Measurements from ENCODE around the gene WDR27. TPM values are rescaled to one million over a fixed set of nuclear protein-coding genes. Genes with fewer than 3 reads are reported as not detected.

The WDR27 gene
- total and polyA plus RNA-seq, 5 experiments from 2014 or later, result 3.7 to 80.9 (median 7.3) TPM

DNA sequence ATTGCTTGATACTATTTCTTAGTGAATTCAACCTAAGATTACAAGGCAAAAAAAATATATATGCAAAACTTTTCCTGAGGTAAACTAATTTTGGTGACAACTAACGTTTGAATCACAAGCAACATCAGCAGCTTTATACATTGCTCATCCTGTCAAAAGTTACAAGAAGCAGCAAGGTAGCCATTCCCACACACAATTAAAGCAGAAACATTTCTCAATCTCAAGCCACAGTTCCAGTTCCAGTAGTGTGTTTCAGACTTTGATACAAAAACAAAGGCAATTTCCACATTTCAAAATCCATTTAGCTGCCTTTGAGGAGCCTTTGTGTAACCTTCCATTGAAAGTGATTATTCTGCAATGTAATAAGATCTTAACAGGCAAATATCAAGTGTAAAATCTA lies 191.0 kb downstream of the WDR27 start:
- Mint-ChIP-seq H3K27me3 (no peaks in the 10 kb centered on the region), H3K4me3 (no peak overlapping the region), H3K4me1 (no peaks in the 10 kb centered on the region), H3K36me3 (peaks cover 2 to 11% (median 8%) of the 10 kb centered on the region in 3 donors), H3K9me3 (peaks cover 0 to 14% (median 2%) of the 10 kb centered on the region in 9 donors), H3K27ac (no peak overlapping the region)
- DNase-seq (no peak), ATAC-seq (no peak)
- POLR2A ChIA-PET, result no interaction called here

DNA sequence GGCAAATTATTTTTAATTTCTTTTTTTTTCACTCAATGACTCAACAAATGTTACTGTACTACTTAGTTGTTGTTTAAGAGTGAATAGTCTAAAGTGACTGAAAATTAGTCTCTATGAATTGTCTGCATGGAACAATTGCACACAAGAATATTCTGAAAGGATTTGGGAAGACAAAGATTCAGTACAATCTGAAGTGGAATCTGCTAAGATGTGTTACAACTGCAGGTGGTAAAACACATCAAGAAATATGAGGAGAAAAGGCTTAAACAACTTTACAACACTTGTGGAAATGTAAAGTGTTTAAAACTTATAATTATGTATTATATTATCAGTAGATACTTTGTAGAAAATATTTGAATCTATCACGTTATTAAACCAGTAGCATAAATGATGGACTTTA lies 193.4 kb downstream of the WDR27 start:
- Mint-ChIP-seq H3K27me3 (no peaks in the 10 kb centered on the region), H3K4me3 (no peak overlapping the region), H3K27ac (no peak overlapping the region), H3K36me3 (peaks cover 2 to 11% (median 8%) of the 10 kb centered on the region in 3 donors), H3K9me3 (peaks cover 0 to 14% (median 2%) of the 10 kb centered on the region in 9 donors), H3K4me1 (no peaks in the 10 kb centered on the region)
- no peak for DNase-seq
- no peak for ATAC-seq
- POLR2A ChIA-PET, result no interaction called here

DNA sequence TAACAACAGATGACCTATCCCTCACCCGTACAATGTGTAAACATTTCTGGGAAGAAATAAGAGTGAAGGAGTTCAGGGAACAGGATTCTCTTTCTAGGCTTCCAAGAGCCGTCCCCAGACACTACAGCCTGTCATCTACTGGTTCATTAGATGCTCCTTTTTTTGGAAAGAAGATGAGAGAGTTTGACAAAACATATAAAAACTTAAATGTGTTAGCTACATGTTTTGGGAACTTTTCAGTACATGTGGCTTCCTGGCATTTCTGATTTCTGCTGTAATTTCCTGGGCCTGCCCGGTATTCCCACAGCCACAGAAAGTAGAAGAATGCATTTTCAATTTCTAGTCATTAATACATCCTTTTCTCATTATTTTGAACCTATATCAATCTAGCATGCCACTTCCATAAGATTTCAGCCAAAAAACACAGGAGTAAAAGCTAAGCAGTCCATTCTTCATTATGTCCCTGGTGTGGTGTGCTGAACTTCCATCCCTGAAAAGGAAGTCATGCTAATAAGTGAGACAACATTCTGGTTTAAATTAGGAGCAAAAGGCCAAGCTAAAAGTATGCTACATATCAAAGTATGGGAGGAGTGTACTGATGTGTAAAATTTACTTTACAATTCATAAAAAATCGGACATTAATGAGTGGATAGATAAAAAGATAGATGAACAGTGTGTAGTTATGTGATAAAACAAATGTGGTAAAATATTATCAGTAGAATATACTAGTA lies 198.2 kb downstream of the WDR27 start:
- H3K27me3 Mint-ChIP-seq, result no peaks in the 10 kb centered on the region
- POLR2A ChIA-PET, result no interaction called here
- ATAC-seq, result no peak
- no peak for DNase-seq
- no peak overlapping the region for H3K4me3 Mint-ChIP-seq
- H3K9me3 Mint-ChIP-seq, result peaks cover 0 to 10% (median 2%) of the 10 kb centered on the region in 9 donors
- H3K4me1 Mint-ChIP-seq, result no peaks in the 10 kb centered on the region
- H3K36me3 Mint-ChIP-seq, result peaks cover 6 to 8% (median 8%) of the 10 kb centered on the region in 3 donors
- no peak overlapping the region for H3K27ac Mint-ChIP-seq

DNA sequence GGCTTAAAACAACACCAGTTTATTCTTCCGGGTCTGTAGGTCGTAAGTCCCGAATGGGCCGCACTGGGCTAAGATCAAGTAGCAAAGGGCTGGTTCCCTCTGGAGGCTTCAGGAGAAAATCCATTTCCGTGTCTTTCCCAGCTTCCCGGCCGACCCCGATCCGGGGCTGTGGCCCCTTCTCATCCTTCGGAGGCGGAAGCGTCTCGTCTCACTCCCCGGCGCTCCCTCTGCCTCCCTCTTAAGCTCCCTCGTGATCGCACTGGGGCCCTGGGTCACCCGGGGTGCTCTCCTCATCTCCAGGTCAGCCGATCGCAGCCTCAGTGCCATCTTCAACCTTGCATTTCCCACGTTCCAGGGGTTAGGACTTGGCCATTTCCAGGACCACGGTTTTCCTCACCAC lies 199.4 kb downstream of the WDR27 start:
- Mint-ChIP-seq H3K36me3 (peaks cover 0 to 4% (median 0%) of the 10 kb centered on the region in 3 donors), H3K4me1 (no peaks in the 10 kb centered on the region), H3K9me3 (no peaks in the 10 kb centered on the region), H3K27me3 (no peaks in the 10 kb centered on the region), H3K4me3 (no peak overlapping the region), H3K27ac (no peak overlapping the region)
- POLR2A ChIA-PET, result no interaction called here
- DNase-seq (no peak), ATAC-seq (no peak)

DNA sequence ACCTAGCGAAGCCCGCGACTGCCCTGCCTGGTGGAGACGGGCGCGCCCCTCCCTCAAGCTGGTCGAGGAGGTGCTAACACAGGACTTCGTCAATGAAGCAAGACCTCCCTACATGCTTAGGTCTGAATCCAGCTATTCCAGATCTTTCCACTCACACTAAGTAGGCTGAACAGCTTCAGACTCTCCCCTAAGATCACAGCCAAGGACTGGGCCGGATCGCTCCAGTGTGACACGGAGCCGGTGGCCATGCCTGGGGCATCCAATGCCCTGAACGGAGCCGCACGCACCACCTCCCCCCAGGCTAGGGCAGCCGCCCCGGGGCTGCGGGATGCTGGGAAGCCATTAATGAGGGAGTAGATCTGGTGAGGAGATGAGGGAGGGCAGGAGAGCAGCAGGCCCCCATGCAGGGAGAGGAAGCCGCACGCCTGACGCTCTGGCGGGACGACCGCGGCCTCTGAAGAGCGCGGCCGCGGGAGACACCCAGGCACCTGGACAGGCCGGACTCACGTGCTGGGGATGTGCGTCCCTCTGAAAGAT lies 200.0 kb downstream of the WDR27 start:
- no peaks in the 10 kb centered on the region for H3K9me3 Mint-ChIP-seq
- ATAC-seq (no peak), DNase-seq (no peak)
- no peak overlapping the region for H3K27ac Mint-ChIP-seq
- H3K36me3 Mint-ChIP-seq, result peaks cover 0 to 4% (median 0%) of the 10 kb centered on the region in 3 donors
- H3K27me3 Mint-ChIP-seq, result no peaks in the 10 kb centered on the region
- POLR2A ChIA-PET, result no interaction called here
- no peaks in the 10 kb centered on the region for H3K4me1 Mint-ChIP-seq
- no peak overlapping the region for H3K4me3 Mint-ChIP-seq

DNA sequence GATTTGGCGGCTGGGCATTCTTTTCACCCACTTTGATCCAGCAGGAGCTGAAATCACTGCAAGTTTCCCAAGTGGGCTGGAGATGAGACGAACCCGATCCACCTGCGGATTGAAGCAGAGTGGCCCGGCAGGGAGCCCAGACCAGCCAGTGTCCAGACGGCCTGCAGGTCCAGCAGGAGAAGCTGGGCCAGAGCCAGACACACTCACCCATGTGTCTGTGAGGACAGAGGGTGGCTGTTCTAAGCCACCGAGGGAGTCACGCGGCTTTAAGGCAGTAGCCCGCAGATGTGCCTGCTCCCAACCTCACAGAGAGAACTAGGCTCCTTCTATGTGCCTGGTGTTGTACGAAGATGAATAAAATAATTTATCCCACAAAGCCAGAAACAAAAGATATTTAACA lies 200.7 kb downstream of the WDR27 start:
- POLR2A ChIA-PET, result no interaction called here
- Mint-ChIP-seq H3K36me3 (peaks cover 0 to 4% (median 0%) of the 10 kb centered on the region in 3 donors), H3K4me1 (no peaks in the 10 kb centered on the region), H3K4me3 (no peak overlapping the region), H3K27me3 (no peaks in the 10 kb centered on the region), H3K27ac (no peak overlapping the region), H3K9me3 (no peaks in the 10 kb centered on the region)
- no peak for DNase-seq
- ATAC-seq, result no peak

DNA sequence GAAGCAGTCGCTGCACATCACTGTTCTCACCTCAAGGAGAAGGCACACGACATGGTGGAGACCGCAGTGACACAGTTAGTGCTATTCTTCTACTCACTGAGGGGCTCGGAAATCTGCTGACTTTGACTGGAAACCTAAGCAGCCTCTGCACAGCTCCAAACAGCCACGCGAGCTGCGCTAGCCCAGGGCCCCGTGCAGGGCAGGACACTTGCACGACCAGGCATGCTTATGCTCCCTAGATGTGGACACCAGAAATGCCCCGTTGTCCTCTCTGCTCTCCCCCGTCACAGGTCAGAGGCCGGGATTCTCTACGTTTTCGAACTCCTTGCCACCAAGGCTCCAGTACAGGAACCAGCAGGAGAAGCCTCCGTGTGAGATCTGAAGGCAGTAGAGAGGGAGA lies 201.1 kb downstream of the WDR27 start:
- no peaks in the 10 kb centered on the region for H3K27me3 Mint-ChIP-seq
- no peak for ATAC-seq
- no peak overlapping the region for H3K4me3 Mint-ChIP-seq
- H3K36me3 Mint-ChIP-seq, result peaks cover 0 to 4% (median under 1%) of the 10 kb centered on the region in 3 donors
- DNase-seq, result no peak
- no peaks in the 10 kb centered on the region for H3K4me1 Mint-ChIP-seq
- POLR2A ChIA-PET, result no interaction called here
- H3K9me3 Mint-ChIP-seq, result peaks cover 0 to under 1% (median 0%) of the 10 kb centered on the region in 9 donors
- peak overlapping the region in 1 of 10 donors; percentile 46 for H3K27ac Mint-ChIP-seq

DNA sequence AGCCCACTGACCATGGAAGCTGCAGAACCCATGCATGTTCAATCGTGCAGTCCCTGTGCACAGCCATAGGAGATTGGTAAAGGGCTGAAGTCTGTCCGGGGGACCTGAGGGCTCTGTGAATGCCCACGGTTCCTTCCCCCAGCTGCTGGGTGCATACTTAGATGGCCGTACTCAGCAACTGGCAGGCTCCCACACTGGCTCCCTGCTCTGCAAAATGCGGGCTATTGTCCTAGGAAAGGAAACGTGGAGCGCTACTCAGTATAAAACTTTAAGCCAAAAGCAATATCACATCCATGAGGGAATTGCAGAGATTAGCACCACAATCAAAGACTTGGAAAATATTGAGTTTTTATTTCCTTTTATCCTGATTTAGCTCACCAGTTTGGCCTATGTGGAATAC lies 202.0 kb downstream of the WDR27 start:
- H3K4me1 Mint-ChIP-seq, result no peaks in the 10 kb centered on the region

DNA sequence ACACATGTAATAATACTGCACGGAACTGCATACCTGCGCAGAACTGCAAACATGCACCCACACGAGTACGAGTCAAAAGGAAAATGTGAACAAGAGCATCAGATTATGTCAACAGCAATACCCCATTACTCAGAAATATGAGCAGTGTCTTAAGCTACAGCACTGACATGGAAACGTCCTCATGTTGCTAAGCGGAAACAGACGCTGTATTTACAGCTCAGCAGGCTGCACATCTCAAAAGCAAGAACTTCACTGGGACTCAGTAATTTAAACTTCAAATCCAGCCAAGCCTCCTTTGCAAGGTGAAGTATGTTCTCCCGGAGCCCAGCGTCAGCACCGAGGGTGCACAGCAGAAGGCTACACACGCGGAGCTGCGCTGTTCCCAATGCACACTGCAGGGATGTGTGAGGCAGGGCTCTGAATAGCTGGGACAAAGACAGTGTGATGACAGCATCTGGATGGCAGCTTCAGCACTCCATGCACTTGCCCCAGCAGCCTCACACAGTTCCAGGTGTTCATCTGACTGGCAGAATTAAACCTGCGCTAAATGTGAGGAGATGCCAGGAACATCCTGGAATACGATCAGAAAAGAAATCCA lies 202.8 kb downstream of the WDR27 start:
- peaks cover 0 to 4% (median 2%) of the 10 kb centered on the region in 3 donors for H3K36me3 Mint-ChIP-seq
- no peaks in the 10 kb centered on the region for H3K27me3 Mint-ChIP-seq
- peaks cover 0 to 3% (median 0%) of the 10 kb centered on the region in 9 donors for H3K9me3 Mint-ChIP-seq
- ATAC-seq, result no peak
- DNase-seq, result no peak
- H3K27ac Mint-ChIP-seq, result no peak overlapping the region
- no peak overlapping the region for H3K4me3 Mint-ChIP-seq
- no peaks in the 10 kb centered on the region for H3K4me1 Mint-ChIP-seq
- POLR2A ChIA-PET, result no interaction called here

More for the DNA sequence above, 202.0 kb downstream of the WDR27 start:
- Mint-ChIP-seq H3K27me3 (no peaks in the 10 kb centered on the region), H3K9me3 (peaks cover 0 to 3% (median 0%) of the 10 kb centered on the region in 9 donors), H3K4me3 (no peak overlapping the region), H3K36me3 (peaks cover 0 to 4% (median 2%) of the 10 kb centered on the region in 3 donors), H3K27ac (no peak overlapping the region)
- DNase-seq (no peak), ATAC-seq (no peak)
- POLR2A ChIA-PET, result no interaction called here

DNA sequence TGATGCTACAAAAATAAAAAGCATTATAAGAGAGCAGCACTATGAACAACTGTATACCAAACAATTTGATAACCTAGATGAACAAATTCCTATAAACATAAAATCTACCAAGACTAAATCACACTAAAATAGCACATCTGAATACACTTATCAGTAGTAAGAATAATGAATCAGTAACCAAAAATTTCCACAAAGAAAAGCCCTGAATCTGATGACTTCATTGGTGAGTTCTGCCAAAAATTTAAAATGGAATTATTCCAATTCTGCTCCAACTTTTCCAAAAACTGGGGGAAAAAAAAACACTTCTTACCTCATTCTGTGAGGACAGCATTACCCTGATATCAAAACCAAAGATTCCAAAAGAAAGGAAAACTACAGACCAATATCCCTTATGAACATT lies 206.2 kb downstream of the WDR27 start:
- DNase-seq, result no peak
- POLR2A ChIA-PET, result no interaction called here
- H3K36me3 Mint-ChIP-seq, result peaks cover 0 to 2% (median 2%) of the 10 kb centered on the region in 3 donors
- H3K4me1 Mint-ChIP-seq, result no peaks in the 10 kb centered on the region
- H3K27me3 Mint-ChIP-seq, result no peaks in the 10 kb centered on the region
- peaks cover 0 to 3% (median 0%) of the 10 kb centered on the region in 9 donors for H3K9me3 Mint-ChIP-seq
- H3K4me3 Mint-ChIP-seq, result no peak overlapping the region
- H3K27ac Mint-ChIP-seq, result no peak overlapping the region
- no peak for ATAC-seq

DNA sequence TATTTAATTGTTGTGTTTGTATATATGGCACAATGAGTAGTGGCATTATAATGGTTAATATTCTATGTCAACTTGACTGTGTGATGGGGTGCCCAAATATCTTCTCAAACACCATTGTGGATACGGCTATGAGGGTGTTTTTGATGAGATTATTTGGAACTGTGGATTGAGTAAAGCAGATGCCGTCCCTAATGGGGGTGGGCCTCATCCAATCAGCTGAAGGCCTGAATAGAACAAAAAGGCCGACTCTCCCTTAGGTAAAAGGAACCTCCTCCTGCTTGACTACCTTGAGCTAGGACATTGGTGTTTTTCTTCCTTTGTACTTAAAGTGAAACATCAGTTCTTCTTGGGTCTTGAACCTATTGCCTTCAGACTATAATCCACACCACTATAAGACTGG lies 207.8 kb downstream of the WDR27 start:
- H3K27ac Mint-ChIP-seq, result no peak overlapping the region
- no peaks in the 10 kb centered on the region for H3K27me3 Mint-ChIP-seq
- no peak overlapping the region for H3K4me3 Mint-ChIP-seq
- ATAC-seq (no peak), DNase-seq (no peak)
- POLR2A ChIA-PET, result no interaction called here
- H3K4me1 Mint-ChIP-seq, result no peaks in the 10 kb centered on the region
- peaks cover 0 to 3% (median 0%) of the 10 kb centered on the region in 9 donors for H3K9me3 Mint-ChIP-seq
- H3K36me3 Mint-ChIP-seq, result peaks cover 0 to 3% (median 0%) of the 10 kb centered on the region in 3 donors

DNA sequence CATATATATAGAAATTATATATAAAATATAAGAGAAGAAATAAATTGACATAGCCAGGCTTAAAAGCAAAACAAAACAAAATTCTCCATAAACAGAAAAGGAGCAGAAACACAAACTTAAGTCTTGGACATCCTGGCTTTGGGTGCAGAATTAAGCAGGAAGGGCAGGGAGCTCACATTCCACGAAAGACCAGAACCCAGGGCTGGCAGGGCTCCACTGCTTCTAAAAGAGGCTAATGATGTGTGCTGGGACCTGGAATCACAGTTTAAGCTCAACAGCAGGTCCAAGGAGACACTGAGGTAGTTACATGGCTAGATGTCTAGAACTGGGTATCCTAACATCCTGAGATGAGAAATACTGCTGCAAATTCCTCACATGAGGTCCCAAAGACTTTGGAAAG lies 210.3 kb downstream of the WDR27 start:
- Mint-ChIP-seq H3K4me1 (no peaks in the 10 kb centered on the region), H3K27me3 (no peaks in the 10 kb centered on the region), H3K4me3 (no peak overlapping the region), H3K36me3 (peaks cover 0 to 5% (median 5%) of the 10 kb centered on the region in 3 donors), H3K9me3 (peaks cover 0 to 3% (median 0%) of the 10 kb centered on the region in 9 donors), H3K27ac (no peak overlapping the region)
- DNase-seq (no peak), ATAC-seq (no peak)
- POLR2A ChIA-PET, result no interaction called here

DNA sequence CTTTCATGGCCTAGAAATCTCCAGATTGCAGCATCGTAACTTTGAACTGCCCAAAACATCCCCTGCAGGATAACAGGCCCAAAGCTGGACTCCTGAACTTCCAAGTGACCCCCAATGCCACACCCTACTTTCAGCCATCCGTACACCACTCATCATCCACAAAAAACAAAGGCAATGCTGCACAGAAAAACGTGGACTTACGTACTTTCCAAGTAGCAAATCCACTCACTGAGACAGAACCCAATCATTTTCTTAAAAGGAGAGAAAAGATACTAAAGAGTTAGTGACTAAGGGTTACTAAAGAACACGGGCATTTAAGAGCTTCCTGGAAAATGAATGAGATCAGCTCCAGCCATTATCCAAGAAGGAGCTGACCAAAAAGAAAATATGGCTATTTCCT lies 211.0 kb downstream of the WDR27 start:
- H3K9me3 Mint-ChIP-seq, result peaks cover 0 to 3% (median 0%) of the 10 kb centered on the region in 9 donors
- ATAC-seq, result no peak
- no peaks in the 10 kb centered on the region for H3K27me3 Mint-ChIP-seq
- H3K4me3 Mint-ChIP-seq, result no peak overlapping the region
- peaks cover 0 to 5% (median 5%) of the 10 kb centered on the region in 3 donors for H3K36me3 Mint-ChIP-seq
- no peak for DNase-seq
- no peaks in the 10 kb centered on the region for H3K4me1 Mint-ChIP-seq
- H3K27ac Mint-ChIP-seq, result no peak overlapping the region
- POLR2A ChIA-PET, result no interaction called here

All from naive thymus-derived CD8-positive, alpha-beta T cell (primary cell).